IPS-18c (cell line): Measurements from ENCODE around the gene FAM236A.
"Not testable (repeated sequence)": the region's sequence is repeated elsewhere in the genome, so short reads cannot be mapped to it uniquely, and the experiment has no call there.

Source experiments
- H3K4me3 ChIP-seq: 2 replicates; pipeline ENCODE4 v1.7.0; 2013; ENCODE audit warnings: low read depth, mild to moderate bottlenecking, low read length, moderate library complexity; ENCODE audit not compliant: insufficient read depth
- H3K9me3 ChIP-seq: one replicate; pipeline ENCODE4 v1.6.1; 2013; ENCODE audit warnings: mild to moderate bottlenecking, low read length, moderate library complexity; ENCODE audit not compliant: control insufficient read depth, insufficient read depth

The FAM236A gene

DNA sequence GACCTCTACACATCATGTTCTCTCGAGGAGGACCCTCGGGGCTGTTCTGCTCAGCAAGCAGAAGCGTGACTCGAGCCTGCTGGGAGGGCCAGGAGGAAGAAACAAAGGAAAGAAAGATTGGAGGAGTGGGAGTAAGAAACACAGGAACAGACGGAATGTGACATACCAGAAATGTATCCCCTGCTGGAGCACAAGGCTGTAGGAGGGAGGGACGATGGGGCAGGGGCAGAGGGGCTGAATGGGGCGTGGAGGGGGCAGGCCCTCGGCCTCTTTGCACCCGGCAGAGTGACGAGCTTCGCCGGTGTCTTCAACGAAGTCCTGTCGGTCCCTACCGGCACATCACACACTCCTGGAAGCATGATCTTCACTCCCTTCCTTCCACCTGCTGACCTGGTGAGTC lies at the start of gene FAM236A:
TSS of gene FAM236A (plus strand) at position 301 of the 400 bp plus-strand sequence. CDS start at position 358, 57 bp downstream.
- H3K4me3 ChIP-seq, H3K9me3 ChIP-seq: not testable (repeated sequence)

GRCh38 chrX:72889740-72890139 lies 48.3 kb upstream of the FAM236A start:
- H3K9me3 ChIP-seq, H3K4me3 ChIP-seq: not testable (repeated sequence)

DNA sequence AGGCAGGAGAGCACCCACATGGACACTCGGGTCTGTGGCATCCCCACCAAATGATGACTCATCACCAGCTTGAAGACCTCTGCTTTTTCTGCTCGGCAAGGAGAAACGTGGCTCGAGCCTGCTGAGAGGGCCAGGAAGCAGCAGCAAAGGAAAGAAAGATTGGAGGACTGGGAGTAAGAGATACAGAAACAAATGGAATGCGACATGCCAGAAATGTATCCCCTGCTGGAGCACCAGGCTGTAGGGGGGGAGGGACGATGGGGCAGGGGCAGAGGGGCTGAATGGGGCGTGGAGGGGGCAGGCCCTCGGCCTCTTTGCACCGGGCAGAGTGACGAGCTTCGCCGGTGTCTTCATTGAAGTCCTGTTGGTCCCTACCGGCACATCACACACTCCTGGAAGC lies 25.7 kb upstream of the FAM236A start, which contains the start of gene FAM236C:
TSS of gene FAM236C (plus strand) at position 301 of the 400 bp plus-strand sequence. CDS start 100 bp downstream, outside the sequence.
- not testable (repeated sequence) for H3K9me3 ChIP-seq, H3K4me3 ChIP-seq

- H3K9me3 ChIP-seq, H3K4me3 ChIP-seq: not testable (repeated sequence)
These were observed 21.9 kb upstream of the FAM236A start for GRCh38 chrX:72916096-72916495.

DNA sequence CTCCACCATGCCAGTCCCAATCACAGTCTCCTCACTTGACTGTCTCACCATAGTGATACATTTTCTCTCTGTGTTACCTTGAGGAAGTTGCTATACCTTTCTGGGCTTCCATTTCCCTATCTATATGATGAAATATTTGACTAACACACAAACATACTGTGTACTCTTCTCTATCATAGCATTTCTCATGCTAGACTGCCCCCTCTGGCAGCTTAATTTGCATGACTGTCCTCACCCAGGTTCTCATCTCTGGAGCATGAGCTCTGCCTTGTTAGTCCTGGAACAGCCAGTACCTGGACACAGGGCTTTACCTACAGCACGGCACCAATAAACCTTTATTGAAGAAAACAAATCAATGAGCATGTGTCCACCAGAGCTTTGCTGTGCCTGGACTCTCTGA lies 5.7 kb upstream of the FAM236A start:
- not testable (repeated sequence) for H3K9me3 ChIP-seq

DNA sequence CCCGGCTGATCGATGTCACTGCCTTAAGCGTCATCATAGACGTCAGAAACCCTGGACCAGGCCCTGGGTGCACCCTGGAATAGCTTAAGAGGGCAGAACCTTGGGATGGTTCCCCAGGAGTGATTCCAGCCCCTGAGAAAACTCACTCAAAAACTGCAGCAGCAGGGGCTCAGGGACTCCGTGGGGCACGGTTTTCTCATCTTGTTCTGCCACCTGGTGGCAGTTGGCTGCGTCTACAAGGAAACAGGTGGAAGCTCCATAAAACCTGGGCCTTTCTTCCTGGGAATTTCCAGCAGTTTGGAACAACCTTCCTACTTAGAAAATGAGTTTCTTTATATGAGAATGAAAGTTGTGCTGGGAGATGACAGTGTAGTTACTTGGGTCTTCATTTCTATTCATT lies 1.6 kb upstream of the FAM236A start:
- not testable (repeated sequence) for H3K4me3 ChIP-seq, H3K9me3 ChIP-seq

More for the DNA sequence above, 5.7 kb upstream of the FAM236A start:
- H3K4me3 ChIP-seq: not testable (repeated sequence)

DNA sequence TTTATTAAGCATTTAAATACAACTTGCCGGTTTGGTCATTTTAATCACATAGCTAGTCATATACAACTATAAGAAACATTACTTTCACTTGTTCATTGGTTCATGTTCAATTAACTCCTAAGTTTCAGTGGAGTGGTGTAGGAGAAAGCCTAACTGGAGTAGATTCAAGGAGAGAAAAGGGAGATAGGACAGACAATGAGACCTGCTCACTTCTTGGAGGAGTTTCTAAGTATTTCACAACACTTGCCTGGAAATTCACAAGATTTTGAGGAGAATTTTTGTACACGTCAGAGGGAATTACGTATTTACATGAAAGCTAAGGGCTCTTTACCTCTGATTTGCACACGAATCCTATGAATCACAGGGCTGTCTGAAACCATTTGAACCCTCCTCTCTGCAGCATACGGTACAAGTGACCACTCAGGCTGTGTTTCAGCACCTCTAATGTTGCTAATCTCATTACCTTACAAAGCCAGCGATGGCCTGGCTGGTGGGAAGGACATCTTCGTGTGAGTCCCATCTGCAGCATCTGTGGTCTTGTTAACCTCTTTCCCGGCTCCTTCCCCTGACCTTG lies 1.0 kb upstream of the FAM236A start:
- H3K4me3 ChIP-seq, H3K9me3 ChIP-seq: not testable (repeated sequence)

- not testable (repeated sequence) for H3K4me3 ChIP-seq, H3K9me3 ChIP-seq
These were observed 4.3 kb downstream of the FAM236A start for GRCh38 chrX:72942272-72942671.

GRCh38 chrX:72943035-72943818 lies 5.2 kb downstream of the FAM236A start:
- H3K9me3 ChIP-seq, H3K4me3 ChIP-seq: not testable (repeated sequence)

DNA sequence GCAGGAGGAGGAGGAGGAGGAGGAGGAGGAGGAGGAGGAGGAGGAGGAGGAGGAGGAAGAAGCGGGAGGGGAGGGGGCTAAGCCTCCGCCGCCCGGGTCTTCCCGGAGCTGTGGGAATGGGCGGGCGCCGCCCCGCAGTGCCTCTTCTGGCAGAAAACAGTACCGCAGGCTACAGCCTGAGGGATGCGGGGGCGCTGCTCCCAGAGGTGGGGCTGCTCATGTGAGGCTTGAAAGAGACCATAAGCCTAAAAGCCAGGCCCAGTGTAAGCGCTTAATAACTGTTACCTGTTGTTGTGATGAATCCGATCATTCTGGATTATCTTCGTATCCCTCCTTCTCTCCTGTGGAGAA lies 5.8 kb downstream of the FAM236A start, which contains the start of gene DMRTC1:
TSS of gene DMRTC1 (minus strand) at position 19 of the 351 bp plus-strand sequence. CDS start 68,143 bp downstream, outside the sequence.
- H3K4me3 ChIP-seq, H3K9me3 ChIP-seq: not testable (repeated sequence)

DNA sequence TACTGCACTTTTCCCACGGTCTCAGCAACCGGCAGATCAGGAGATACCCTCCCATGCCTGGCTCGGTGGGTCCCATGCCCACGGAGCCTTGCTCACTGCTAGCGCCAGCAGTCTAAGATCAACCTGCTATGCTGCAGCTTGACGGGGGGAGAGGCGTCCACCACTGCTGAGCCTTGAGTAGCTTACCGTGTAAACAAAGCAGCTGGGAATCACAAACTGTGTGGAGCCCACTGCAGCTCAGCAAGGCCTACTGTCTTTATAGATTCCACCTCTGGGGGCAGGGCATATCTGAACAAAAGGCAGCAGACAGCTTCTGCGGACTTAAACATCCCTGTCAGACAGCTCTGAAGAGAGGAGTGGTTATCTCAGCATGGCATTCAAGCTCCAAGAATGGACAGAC lies 22.0 kb downstream of the FAM236A start:
- H3K4me3 ChIP-seq, H3K9me3 ChIP-seq: not testable (repeated sequence)

GRCh38 chrX:72971859-72972258 lies 33.9 kb downstream of the FAM236A start:
- H3K9me3 ChIP-seq, H3K4me3 ChIP-seq: not testable (repeated sequence)

- H3K9me3 ChIP-seq, H3K4me3 ChIP-seq: not testable (repeated sequence)
These were observed 36.9 kb downstream of the FAM236A start for GRCh38 chrX:72974885-72975284.

DNA sequence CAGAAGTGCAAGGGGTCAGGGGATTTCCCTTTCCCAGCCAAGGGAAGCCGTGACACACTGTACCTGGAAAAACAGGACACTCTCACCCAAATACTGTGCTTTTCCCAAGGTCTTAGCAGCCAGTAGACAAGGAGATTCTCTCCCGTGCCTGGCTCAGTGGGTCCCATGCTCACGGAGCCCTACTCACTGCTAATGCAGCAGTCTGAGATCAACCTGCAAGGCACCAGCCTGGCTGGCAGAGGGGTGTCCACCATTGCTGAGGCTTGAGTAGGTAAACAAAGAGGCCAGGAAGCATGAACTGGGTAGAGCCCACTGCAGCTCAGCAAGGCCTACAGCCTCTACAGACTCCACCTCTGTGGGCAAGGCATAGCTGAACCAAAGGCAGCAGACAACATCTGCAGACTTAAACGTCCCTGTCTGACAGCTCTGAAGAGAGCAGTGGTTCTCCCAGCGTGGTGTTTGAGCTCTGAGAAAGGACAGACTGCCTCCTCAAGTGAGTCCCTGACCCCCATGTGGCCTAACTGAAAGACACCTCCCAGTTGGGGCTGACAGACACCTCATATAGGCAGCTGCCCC lies 43.0 kb downstream of the FAM236A start:
- not testable (repeated sequence) for H3K9me3 ChIP-seq

More for the DNA sequence above, 43.0 kb downstream of the FAM236A start:
- H3K4me3 ChIP-seq: not testable (repeated sequence)
